HCT116 (cell line): ENCODE measurements around the gene HTR7.
A peak's percentile ranks its signal among the peaks of the same experiment; 100 is the strongest.

Experiments
- ATF3 ChIP-seq: IDR thresholded peaks from 2 replicates; pipeline ENCODE4 v1.6.1; 2012
- CEBPB ChIP-seq: IDR thresholded peaks from 2 replicates; pipeline ENCODE4 v1.6.1; 2012; ENCODE audit warnings: low read depth
- CTCF ChIP-seq, 3 experiments: fragments of 200-600 bp in 1 of 3; sonication (generic) in 1 of 3; IDR thresholded peaks in 2 of 3; conservative IDR thresholded peaks in 1 of 3; 2 replicates each; pipeline ENCODE4 v1.5.1; 2012 to 2017; ENCODE audit warnings: low read depth in 2 of 3, low read length in 2 of 3, antibody characterized with exemption in 1 of 3, borderline replicate concordance in 1 of 3, control low read depth in 1 of 3, mild to moderate bottlenecking in 1 of 3, mixed read lengths in 1 of 3, mixed run types in 1 of 3, moderate library complexity in 1 of 3; ENCODE audit not compliant: insufficient read depth in 1 of 3
- EZH2 ChIP-seq: fragments of 200-600 bp; sonication (generic); IDR thresholded peaks from 2 replicates; pipeline ENCODE4 v1.6.1; 2017; ENCODE audit warnings: antibody characterized with exemption, mixed run types
- EZH2phosphoT487 ChIP-seq: fragments of 200-600 bp; IDR thresholded peaks from 2 replicates; pipeline ENCODE4 v1.6.1; 2018; ENCODE audit warnings: antibody characterized with exemption, borderline replicate concordance
- POLR2A ChIP-seq: IDR thresholded peaks from 2 replicates; pipeline ENCODE4 v1.7.0; 2011; ENCODE audit warnings: borderline replicate concordance; ENCODE audit not compliant: insufficient read depth, insufficient read length; ENCODE audit errors: extremely low read depth
- RAD21 ChIP-seq: IDR thresholded peaks from 2 replicates; pipeline ENCODE4 v1.6.1; 2012; ENCODE audit warnings: low read depth, mild to moderate bottlenecking
- REST ChIP-seq: IDR thresholded peaks from 2 replicates; pipeline ENCODE4 v1.6.1; 2012; ENCODE audit warnings: low read depth
- SP1 ChIP-seq: IDR thresholded peaks from 2 replicates; pipeline ENCODE4 v1.6.1; 2012; ENCODE audit warnings: low read depth
- SRF ChIP-seq: IDR thresholded peaks from 2 replicates; pipeline ENCODE4 v1.6.1; 2012; ENCODE audit warnings: low read depth
- ZFX ChIP-seq: fragments of 450-650 bp; IDR thresholded peaks from 2 replicates; pipeline ENCODE4 v1.6.1; 2017

- TF ChIP-seq CTCF (IDR thresholded peaks at IDR 0.05 in 2 of 3, conservative IDR thresholded peaks at IDR 0.05 in 1 of 3; ENCODE audit: borderline replicate concordance in 1 of 3, insufficient read depth in 1 of 3, low read depth in 2 of 3, low read length in 2 of 3), result no peak
- no peak for TF ChIP-seq POLR2A
- TF ChIP-seq CEBPB, result peak; percentile 93
- TF ChIP-seq REST, result no peak
- TF ChIP-seq SP1, result peak; percentile 72
- TF ChIP-seq EZH2, result no peak
- TF ChIP-seq RAD21, result 0 out of 2 replicates have a peak, but pooled peaks have one; percentile 12
- TF ChIP-seq ATF3, result peak; percentile 78; the same call in 1 of the 2 replicates
- TF ChIP-seq ZFX, result no peak
- TF ChIP-seq EZH2phosphoT487, result no peak
- TF ChIP-seq SRF, result 0 out of 2 replicates have a peak, but pooled peaks have one; percentile 31
Measured at GRCh38 chr10:90859321-90859751, 1.5 kb upstream of the HTR7 start.
